Measurements from ENCODE around the gene RYR1. TPM values are rescaled to one million over a fixed set of nuclear protein-coding genes. Genes with fewer than 3 reads are reported as not detected.
"Not testable (repeated sequence)": the region's sequence is repeated elsewhere in the genome, so short reads cannot be mapped to it uniquely, and the experiment has no call there.

RYR1 gene
- total RNA-seq, 1 experiment from 2014 or later: not detected

DNA sequence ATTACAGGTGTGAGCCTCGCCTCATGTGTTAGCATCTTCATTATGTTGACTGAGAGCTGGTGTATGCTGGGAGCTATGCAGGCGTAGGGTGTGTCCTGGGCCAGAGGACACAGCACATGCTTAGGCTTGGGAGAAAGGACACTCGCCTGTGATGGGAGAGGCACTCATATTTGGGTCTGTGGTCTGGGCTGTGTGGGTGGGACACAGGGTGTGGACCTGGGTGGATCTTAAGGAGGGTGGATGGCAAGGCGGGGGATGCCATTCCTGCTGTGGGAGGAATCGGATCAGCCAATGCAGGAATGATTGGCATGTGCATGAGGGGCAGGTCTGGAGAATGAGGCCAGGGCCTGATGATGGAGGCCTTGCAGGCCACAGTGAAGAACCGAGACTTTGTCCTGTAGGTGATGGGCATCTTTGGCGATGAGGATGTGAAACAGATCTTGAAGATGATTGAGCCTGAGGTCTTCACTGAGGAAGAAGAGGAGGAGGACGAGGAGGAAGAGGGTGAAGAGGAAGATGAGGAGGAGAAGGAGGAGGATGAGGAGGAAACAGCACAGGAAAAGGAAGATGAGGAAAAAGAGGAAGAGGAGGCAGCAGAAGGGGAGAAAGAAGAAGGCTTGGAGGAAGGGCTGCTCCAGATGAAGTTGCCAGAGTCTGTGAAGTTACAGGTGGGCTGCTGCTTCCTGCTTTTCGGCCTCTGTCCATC lies 55.4 kb downstream of the RYR1 start:
- DNase-seq (ENCODE audit: low spot score): no peak

DNA sequence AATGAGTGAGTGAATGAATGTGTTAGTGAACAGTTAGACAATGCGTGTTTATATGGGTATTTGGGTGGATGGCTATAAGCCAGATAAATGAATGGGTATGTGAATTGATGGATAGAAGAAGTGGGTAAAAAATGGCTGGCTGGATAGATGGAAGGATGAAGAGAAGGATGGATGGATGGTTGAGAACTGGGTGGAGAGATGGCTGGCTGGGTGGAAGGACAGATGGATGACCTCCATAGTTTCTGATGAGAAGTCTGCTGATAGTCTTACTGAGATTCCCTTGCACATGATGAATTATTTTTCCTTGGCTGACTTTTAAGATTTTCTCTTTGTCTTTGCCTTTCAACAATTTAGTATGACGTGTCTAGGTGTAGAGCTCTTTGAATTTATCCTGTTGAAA lies 57.4 kb downstream of the RYR1 start:
- DNase-seq (ENCODE audit: low spot score): no peak

DNA sequence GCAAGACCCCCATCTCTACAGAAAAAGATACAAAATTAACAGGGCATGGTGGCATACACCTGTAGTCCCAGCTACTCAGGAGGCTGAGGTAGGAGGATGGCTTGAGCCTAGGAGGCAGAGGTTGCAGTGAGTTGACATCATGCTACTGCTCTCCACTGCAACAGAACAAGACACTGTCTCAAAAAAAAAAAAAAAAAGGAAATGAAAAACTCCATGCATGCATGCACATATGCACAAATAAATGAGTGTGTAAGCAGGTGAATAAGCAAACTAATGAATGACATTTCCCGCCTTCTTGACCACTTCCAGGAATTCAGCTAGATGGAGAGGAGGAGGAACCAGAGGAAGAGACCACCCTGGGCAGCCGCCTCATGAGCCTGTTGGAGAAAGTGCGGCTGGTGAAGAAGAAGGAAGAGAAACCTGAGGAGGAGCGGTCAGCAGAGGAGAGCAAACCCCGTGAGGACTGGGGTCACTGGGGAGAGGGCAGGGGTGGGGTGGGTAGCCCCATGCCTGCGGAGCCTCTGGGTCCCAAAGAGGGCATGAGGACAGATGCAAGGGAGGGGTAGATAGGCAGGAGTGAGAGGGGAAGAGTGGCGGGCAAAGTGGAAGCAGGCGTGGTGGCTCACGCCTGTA lies 58.8 kb downstream of the RYR1 start:
- no peak for DNase-seq (ENCODE audit: low spot score)

DNA sequence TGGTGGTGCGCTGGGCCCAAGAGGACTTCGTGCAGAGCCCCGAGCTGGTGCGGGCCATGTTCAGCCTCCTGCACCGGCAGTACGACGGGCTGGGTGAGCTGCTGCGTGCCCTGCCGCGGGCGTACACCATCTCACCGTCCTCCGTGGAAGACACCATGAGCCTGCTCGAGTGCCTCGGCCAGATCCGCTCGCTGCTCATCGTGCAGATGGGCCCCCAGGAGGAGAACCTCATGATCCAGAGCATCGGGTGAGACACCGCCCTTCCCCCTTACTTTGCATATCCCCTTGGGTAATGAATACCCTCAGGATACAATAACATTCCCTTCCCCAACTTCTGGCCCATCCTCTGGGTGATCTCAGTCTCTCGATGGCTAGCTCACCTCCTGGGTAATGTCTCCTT lies 60.9 kb downstream of the RYR1 start:
- DNase-seq (ENCODE audit: low spot score): no peak

DNA sequence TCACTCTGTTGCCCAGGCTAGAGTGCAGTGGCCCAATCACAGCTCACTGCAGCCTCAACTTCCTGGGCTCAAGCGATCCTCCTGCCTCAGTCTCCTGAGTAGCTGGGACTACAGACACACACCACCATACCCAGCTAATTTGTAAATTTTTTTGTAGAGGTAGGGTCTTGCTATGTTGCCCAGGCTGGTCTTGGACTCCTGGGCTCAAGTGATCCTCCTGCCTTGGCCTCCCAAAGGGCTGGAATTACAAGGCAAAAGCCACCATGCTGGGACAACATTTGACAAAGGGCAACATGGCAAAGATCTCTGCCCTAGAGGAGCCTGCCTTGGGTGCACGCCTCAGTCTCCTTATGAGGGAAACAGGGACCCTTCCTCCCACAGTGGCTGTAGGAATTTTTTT lies 61.9 kb downstream of the RYR1 start:
- not testable (repeated sequence) for DNase-seq (ENCODE audit: low spot score)

DNA sequence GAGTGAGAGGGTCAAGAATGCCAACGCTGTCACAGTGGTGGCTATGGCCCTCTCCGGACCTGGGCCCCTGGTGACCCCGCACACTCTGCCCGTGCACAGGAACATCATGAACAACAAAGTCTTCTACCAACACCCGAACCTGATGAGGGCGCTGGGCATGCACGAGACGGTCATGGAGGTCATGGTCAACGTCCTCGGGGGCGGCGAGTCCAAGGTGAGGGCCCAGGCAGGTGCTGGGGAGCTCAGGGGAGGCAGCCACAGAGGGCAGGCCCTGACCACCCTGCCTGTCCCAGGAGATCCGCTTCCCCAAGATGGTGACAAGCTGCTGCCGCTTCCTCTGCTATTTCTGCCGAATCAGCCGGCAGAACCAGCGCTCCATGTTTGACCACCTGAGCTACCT lies 62.6 kb downstream of the RYR1 start:
- DNase-seq (ENCODE audit: low spot score): no peak

DNA sequence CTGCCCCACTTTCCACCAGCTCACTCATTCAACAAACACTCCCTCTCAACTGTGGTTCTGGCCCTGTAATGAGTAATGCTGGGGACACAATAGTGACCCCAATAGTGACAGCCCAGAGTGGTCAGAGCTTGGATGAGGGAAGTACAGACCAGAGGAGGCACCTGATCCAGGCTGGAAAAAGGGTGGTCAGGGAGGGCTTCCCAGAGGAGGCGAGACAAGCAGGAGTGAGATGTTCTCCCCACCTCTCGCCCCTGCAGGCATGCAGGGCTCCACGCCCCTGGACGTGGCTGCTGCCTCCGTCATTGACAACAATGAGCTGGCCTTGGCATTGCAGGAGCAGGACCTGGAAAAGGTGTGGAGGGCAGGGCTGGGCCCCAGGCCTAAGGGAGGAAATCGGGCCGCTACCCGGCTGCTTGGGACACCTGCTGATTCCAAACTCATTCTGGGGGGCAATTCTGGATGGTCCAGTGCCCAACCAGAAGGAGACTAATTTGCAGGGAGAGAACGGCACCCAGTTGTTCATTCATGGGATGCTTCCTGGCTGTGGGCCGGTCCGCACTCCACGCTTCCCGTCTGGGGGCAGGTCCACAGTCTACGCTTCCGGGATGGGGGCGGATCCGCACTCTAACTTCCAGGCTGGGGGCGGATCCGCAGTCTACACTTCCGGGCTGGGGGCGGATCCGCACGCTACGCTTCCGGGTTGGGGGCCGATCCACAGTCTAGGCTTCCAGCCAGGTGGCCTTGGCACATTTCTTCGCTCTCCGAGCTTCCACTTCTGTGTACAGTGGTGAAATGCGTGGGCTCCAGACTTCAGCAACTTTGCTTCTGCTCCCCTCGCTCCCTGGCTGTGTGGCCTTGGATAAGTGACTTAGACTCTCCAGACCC lies 63.4 kb downstream of the RYR1 start:
- DNase-seq (ENCODE audit: low spot score): no peak

DNA sequence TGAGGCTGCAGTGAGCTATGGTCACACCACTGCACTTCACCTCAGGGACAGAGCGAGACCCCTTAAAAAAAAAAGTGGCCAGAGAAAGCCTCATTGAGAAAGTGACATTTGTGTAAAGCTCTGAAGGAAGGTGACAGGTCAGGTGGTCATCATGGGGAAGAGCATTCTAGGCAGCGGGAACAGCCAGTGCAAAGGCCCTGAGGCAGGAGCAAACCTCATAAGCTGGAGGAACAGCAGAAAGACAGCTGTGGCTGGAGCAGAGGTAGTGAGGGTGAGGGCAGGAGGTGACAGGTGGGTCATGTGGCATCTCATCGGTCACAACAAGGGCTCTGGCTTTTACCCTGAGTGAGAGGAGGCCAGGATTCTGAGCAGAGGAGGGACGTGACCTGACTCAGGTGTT lies 64.4 kb downstream of the RYR1 start:
- no peak for DNase-seq (ENCODE audit: low spot score)

DNA sequence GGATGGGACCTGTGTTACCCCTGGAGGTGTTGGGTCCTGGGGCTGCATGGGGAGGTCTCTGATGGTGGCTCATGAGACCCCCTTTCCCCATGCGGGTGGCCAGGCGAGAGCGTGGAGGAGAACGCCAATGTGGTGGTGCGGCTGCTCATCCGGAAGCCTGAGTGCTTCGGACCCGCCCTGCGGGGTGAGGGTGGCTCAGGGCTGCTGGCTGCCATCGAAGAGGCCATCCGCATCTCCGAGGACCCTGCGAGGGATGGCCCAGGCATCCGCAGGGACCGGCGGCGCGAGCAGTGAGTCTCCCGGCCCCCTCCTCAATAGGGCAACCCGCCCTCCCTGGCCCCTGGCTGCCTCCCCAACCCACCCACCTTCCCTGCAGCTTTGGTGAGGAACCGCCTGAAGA lies 66.0 kb downstream of the RYR1 start:
- DNase-seq (ENCODE audit: low spot score): no peak

DNA sequence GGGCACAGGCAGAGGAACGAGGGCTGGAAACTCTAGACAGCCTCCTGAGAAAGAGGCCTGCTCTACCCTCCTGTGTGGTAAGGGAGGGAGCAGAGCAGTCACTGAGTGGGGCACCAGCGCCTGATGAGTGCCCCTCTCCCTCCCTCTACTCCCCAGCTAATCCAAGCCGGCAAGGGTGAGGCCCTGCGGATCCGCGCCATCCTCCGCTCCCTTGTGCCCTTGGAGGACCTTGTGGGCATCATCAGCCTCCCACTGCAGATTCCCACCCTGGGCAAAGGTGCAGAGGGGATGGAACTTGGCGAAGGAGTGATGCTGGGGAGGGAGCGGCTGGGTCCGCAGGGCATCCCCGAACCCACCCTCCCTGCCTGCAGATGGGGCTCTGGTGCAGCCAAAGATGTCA lies 67.0 kb downstream of the RYR1 start:
- no peak for DNase-seq (ENCODE audit: low spot score)

DNA sequence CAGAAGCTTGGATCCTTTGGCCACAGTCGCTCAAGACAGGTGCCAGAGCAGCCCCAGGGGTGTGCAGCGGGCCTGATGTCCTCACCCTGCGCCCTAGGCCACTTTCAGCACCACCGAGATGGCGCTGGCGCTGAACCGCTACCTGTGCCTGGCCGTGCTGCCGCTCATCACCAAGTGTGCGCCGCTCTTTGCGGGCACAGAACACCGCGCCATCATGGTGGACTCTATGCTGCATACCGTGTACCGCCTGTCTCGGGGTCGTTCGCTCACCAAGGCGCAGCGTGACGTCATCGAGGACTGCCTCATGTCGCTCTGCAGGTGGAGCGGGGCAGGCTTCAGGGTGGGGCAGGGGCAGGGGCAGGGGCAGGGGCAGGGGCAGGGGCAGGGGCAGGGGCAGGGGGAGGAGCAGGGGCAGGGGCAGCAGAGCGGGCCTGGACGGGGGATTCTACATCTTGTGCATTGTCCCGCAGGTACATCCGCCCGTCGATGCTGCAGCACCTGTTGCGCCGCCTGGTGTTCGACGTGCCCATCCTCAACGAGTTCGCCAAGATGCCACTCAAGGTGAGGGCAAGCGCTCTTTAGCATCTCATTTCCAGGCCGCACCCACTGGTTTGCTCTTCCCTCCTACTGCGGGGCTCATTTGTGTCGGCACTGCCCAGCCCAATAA lies 69.1 kb downstream of the RYR1 start:
- DNase-seq (ENCODE audit: low spot score): no peak

DNA sequence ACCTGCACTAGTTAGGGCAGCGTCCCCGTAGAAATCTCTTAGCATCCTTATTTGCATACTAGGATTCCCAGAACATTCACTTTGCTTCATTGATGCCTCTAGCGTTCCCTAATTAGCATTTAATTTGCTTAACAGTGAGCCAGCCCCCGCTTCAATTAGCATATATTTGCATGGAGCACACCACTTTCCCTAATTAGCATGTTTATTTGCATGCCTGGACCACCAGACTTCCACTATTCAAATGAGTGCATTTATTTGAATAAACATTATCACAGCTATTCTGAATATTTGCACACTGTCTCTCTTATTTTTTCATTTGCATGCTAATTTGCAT lies 69.6 kb downstream of the RYR1 start:
- no peak for DNase-seq (ENCODE audit: low spot score)

DNA sequence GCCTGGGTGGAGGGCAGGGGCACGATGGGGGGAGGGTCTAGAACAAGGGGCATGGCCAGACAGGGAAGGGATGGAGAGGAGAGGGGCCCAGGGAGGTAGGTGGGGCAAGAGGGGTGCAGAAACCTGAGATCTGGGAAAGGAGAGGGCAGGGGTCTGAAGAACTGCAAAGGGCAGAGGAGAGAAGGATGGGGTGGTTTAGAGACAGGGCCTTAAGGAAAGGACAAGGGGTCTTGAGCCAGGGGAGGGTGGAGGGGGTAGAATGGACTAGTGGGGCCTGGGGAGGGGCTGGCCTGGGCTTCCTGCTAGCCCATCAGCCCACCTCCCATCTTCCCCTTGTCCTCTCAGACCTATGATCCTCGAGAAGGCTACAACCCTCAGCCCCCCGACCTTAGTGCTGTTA lies 72.5 kb downstream of the RYR1 start:
- DNase-seq (ENCODE audit: low spot score): no peak

DNA sequence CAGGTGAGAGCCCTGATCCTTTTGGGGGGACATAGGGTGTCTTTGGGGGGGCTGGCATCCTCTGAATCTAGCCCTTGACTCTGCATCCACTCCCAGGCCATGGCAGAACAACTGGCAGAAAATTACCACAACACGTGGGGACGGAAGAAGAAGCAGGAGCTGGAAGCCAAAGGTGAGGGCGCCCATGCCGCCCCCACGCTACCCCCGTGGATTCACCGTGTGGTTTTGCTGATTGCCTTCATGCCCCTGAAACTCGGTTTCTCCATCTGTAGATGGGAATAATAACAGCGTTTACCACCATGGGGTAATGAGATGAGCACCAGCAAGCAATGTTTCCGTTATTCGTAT lies 72.9 kb downstream of the RYR1 start:
- no peak for DNase-seq (ENCODE audit: low spot score)

DNA sequence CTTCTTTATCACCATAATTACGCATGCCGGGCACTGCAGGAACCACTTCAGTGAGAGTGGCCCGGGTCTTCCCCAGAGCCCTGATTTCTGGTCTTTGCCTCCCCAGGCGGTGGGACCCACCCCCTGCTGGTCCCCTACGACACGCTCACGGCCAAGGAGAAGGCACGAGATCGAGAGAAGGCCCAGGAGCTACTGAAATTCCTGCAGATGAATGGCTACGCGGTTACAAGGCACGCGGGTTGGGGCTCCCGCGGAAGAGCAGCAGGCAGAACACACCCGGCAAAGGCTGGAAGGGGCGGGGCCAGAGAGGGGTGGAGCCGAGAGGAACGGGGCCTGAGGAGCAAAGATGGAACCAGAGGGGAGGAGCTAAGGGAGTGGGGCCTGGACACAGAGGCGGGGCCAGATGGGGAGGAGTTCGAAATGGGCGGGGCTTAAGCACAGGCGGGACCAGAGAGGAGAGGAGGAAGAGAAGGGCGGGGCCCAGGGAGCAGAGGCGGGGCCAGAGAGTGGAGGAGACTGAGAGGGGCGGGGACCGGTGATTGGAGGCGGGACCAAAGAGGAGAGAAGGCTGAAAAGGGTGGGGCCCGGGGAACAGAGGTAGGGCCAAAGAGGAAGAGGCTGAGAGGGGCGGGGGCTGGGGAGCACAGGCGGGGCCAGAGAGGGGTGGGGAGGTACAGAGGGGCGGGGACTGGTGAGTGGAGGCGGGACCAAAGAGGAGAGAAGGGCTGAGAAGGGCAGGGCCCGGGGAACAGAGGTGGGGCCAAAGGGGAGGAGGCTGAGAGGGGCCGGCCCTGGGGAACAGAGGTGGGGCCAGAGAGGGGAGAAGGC lies 73.4 kb downstream of the RYR1 start:
- no peak for DNase-seq (ENCODE audit: low spot score)

DNA sequence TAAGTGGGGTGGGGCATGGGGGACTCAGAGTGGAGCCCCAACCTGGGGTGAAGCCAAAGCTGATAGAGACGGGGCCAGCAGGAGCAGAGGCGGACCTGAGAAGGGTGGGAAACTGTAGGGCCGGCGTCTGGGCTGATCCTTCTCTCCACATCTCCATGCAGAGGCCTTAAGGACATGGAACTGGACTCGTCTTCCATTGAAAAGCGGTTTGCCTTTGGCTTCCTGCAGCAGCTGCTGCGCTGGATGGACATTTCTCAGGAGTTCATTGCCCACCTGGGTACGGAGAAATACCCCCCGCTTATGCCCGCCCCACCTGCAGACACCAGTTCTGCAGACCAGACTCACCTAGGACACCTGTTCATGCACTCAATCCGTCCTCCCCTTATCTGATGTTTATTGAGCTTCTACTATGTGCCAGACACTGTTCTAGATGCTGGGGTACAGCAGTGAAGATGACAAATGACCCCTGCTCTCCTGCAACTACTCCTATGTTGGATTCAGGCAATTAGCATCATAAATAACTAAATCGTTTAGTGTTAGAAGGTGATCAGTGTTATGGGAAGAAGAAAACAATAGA lies 74.1 kb downstream of the RYR1 start:
- no peak for DNase-seq (ENCODE audit: low spot score)

DNA sequence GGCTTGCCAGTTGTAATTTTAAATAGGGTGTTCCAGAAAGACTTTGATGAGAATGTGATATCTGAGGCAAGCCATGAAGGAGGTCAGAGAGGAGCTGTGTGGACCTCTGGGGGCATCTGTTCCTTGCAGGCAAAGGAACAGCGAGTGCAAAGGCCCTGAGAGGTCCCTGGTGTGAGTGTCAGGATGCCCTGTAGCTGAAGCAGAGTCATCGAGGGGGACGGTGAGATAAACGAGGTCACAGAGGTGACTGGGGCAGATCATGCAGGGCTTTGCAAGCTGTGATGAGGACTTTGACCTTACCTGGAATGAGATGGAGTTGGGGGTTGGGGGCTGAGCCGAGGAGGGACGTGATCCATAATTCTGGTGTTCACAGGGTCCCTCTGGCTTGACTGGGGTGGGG lies 75.0 kb downstream of the RYR1 start:
- no peak for DNase-seq (ENCODE audit: low spot score)

DNA sequence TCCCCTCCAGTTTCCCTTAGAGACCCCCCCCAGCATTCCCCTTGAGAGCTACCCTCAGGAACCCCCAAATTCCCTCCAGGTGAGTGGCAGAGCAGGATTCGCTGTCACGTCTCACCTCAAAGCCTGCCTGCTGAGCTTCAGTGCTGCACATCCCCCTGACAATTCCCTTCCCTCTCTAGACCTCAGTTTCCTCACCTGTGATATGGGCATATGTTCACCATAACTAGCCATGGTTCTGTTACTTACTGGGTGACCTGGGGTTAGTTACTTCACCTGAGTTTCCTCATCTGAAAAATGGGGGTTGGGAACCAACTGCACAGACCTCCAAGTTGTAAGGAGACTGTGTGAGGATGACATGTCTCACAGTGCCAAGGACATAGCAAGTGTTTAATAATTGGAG lies 75.5 kb downstream of the RYR1 start:
- no peak for DNase-seq (ENCODE audit: low spot score)

DNA sequence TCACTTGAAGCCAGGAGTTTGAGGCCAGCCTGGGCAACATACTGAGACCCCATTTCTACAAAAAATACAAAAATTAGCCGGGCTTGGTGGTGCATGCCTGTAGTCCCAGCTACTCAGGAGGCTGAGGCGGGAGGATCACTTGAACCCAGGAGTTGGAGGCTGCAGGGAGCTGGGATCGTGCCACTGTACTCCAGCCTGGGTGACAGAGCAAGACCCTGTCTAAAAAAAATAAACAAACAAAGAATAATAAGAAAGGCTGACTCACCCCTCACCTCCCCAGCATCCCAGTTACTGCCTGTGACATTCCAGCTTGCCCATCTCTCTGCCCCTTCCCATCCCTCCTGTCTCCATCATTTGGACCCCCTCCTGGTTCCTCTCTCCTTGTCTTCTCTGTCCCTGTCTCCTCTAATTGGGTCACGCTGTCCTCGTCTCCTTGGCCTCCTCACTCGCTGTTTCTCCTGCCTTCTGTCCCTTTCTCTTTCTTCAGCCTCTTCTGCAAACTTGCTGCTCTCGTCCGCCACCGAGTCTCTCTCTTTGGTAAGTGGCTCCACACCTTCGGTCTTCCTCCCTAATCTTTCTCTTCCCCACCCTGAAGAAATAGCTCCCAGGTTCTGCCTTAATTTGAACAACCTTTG lies 77.7 kb downstream of the RYR1 start:
- DNase-seq (ENCODE audit: low spot score): no peak

DNA sequence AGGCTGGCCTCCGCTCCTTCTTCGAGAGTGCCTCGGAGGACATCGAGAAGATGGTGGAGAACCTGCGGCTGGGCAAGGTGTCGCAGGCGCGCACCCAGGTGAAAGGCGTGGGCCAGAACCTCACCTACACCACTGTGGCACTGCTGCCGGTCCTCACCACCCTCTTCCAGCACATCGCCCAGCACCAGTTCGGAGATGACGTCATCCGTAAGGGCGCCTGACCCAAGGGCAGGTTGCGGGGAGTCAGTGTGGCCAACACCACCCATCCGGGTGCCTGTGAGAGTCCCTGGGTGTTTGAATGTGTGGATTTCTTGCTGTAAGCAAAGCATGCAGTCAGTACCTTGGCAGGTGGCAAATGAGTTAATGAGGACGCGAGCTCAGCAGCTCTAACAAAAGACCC lies 78.8 kb downstream of the RYR1 start:
- DNase-seq (ENCODE audit: low spot score): no peak

DNA sequence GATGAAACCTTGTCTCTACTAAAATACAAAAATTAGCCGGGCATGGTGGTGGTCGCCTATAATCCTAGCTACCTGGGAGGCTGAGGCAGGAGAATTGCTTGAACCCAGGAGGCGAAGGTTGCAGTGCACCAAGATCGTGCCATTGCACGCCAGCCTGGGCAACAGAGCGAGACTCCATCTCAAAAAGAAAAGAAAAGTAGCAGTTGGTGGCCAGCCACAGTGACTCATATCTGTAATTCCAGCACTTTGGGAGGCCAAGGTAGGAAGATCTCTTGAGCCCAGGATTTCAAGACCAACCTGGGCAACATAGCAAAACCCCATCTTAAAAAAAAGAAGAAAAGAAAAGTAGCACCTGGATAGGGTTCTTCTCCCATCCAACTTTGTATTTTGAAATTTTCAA lies 79.7 kb downstream of the RYR1 start:
- not testable (repeated sequence) for DNase-seq (ENCODE audit: low spot score)

All from H4 (cell line).